ENCODE measurements around the gene PAFAH1B2. TPM values are rescaled to one million over a fixed set of nuclear protein-coding genes. Genes with fewer than 3 reads are reported as not detected.

Gene PAFAH1B2
- total RNA-seq, 1 experiment from 2014 or later, result 154 TPM

GRCh38 chr11:117143871-117144476 lies at the start of gene PAFAH1B2 (continued):
- TF ChIP-seq EZH2 (IDR thresholded peaks at IDR 0.05), result no peak
- no peak for TF ChIP-seq YY1 (IDR thresholded peaks at IDR 0.05; ENCODE audit: extremely low read depth, insufficient replicate concordance, low read depth, low read length)
- peak; percentile 67; the same call in 1 of the 2 replicates for TF ChIP-seq ELF1 (IDR thresholded peaks at IDR 0.05; ENCODE audit: borderline replicate concordance, low read depth)
- no peak for TF ChIP-seq ATF3 (IDR thresholded peaks at IDR 0.05)
- TF ChIP-seq SP1 (IDR thresholded peaks at IDR 0.05; ENCODE audit: low read depth), result peak; percentile 54

GRCh38 chr11:117094776-117095175 lies 49.3 kb upstream of the PAFAH1B2 start:
- intact Hi-C loops (cut with micrococcal nuclease), result no loop called here
- Histone ChIP-seq H2AFZ (ENCODE audit: low read depth, low read length, poor library complexity, severe bottlenecking) (no peak overlapping the region), H3K9me3 (ENCODE audit: control insufficient read depth in 1 of 2, insufficient read depth in 1 of 2, low read depth in 1 of 2, low read length in 2 of 2) (no peaks in the 10 kb centered on the region), H3K27ac (ENCODE audit: low read depth, low read length) (no peak overlapping the region), H3K4me1 (ENCODE audit: control insufficient read depth in 1 of 2, insufficient read depth in 2 of 2, low read length in 2 of 2) (peaks cover 23 to 50% of the 10 kb centered on the region in 2 experiments), H3K9me2 (ENCODE audit: insufficient read depth) (no peaks in the 10 kb centered on the region), H3K79me2 (ENCODE audit: insufficient read depth, low read length) (peaks cover 78% of the 10 kb centered on the region), H3K36me3 (ENCODE audit: control insufficient read depth in 1 of 2, insufficient read depth in 2 of 2, low read length in 2 of 2) (no peaks in the 10 kb centered on the region), H3K4me3 (replicated peaks in 1 of 2; ENCODE audit: low read depth in 1 of 2, low read length in 2 of 2) (no peak overlapping the region), H3K27me3 (ENCODE audit: insufficient read depth, low read length) (no peaks in the 10 kb centered on the region), H4K20me1 (ENCODE audit: insufficient read depth) (0 out of 2 replicates have a peak, but pooled peaks cover 2% of the 10 kb centered on the region), H3K9ac (ENCODE audit: low read length) (no peak overlapping the region), H3K4me2 (ENCODE audit: low read length) (no peak overlapping the region)
- CTCF ChIA-PET, result no interaction called here
- BruUV-seq (replicated peaks), result no TSS peak
- no peak for TF ChIP-seq SP1 (IDR thresholded peaks at IDR 0.05; ENCODE audit: low read depth)
- no peak for TF ChIP-seq ZNF274 (IDR thresholded peaks at IDR 0.05; ENCODE audit: low read depth, low read length)
- TF ChIP-seq POLR2A (IDR thresholded peaks at IDR 0.05; ENCODE audit: borderline replicate concordance, extremely low read depth, insufficient read depth, insufficient read length), result no peak
- no peak for TF ChIP-seq MAX (IDR thresholded peaks at IDR 0.05)
- TF ChIP-seq SRF (IDR thresholded peaks at IDR 0.05; ENCODE audit: low read depth), result no peak
- ATAC-seq, result no peak
- POLR2A ChIA-PET, result no interaction called here
- RAD21 ChIA-PET (ENCODE audit: low non-redundant PET in 1 of 2, low total read pairs in 2 of 2, uncharacterized antibody in 2 of 2, unreplicated experiment in 2 of 2), result no interaction called here
- DNase-seq (ENCODE audit: low read depth, low spot score), result no peak

Measured in HCT116 (cell line).